SK-N-SH (cell line): ENCODE data around the gene PXMP4. TPM values are rescaled to one million over a fixed set of nuclear protein-coding genes. Genes with fewer than 3 reads are reported as not detected.

Source experiments
- CTCF ChIA-PET: fragments of 300-600, 350-600 bp; formaldehyde crosslinking; extraction: SDS; loops from one replicate; lab custom pipeline; 2021; lab: Yijun Ruan, JAX
- POLR2A ChIA-PET: fragments of 350-600 bp; sonication (Branson Sonifier 250); formaldehyde crosslinking; extraction: SDS; loops from one replicate; lab custom pipeline; 2020; ENCODE audit warnings: antibody characterized with exemption, inconsistent platforms; lab: Yijun Ruan, JAX
- DNase-seq: peaks from one replicate; pipeline ENCODE4 v3.0.0; 2012
- H2AFZ ChIP-seq: fragments of 200-600 bp; sonication (generic); 2 replicates; pipeline ENCODE4 v1.8.1; 2016; ENCODE audit warnings: antibody characterized with exemption, mild to moderate bottlenecking, low read depth
- H3F3A ChIP-seq: fragments of 200-600 bp; sonication (generic); replicated peaks from 2 replicates; pipeline ENCODE3; 2016; ENCODE audit warnings: antibody characterized with exemption, mild to moderate bottlenecking; ENCODE audit not compliant: insufficient read depth
- H3K27ac ChIP-seq, 2 experiments: fragments of 200-500 bp in 1 of 2; fragments of 200-600 bp in 1 of 2; sonication (Bioruptor generic) in 1 of 2; sonication (generic), shearing (Covaris generic) in 1 of 2; 2 replicates each; pipeline versions ENCODE4 v1.5.1 to v1.6.1; 2014 to 2016; ENCODE audit warnings: low read depth in 2 of 2, inconsistent platforms in 1 of 2, low read length in 1 of 2, mild to moderate bottlenecking in 1 of 2, mixed read lengths in 1 of 2
- H3K27me3 ChIP-seq: fragments of 200-600 bp; sonication (generic), shearing (Covaris generic); 2 replicates; pipeline ENCODE4 v1.6.1; 2016; ENCODE audit warnings: mixed run types; ENCODE audit not compliant: insufficient read depth
- H3K36me3 ChIP-seq, 2 experiments: fragments of 200-500 bp in 1 of 2; fragments of 200-600 bp in 1 of 2; sonication (Bioruptor generic) in 1 of 2; sonication (generic) in 1 of 2; replicated peaks in 1 of 2; 2 replicates each; pipeline versions ENCODE3 to v1.5.1; 2014 to 2016; ENCODE audit warnings: low read length in 1 of 2, mild to moderate bottlenecking in 1 of 2; ENCODE audit not compliant: insufficient read depth in 2 of 2, control insufficient read depth in 1 of 2
- H3K4me1 ChIP-seq, 2 experiments: fragments of 200-500 bp in 1 of 2; fragments of 200-600 bp in 1 of 2; sonication (Bioruptor generic) in 1 of 2; sonication (generic), shearing (Covaris generic) in 1 of 2; 2 replicates each; pipeline versions ENCODE4 v1.5.1 to v1.6.1; 2014 to 2016; ENCODE audit warnings: low read depth in 1 of 2, low read length in 1 of 2, mixed run types in 1 of 2; ENCODE audit not compliant: insufficient read depth in 2 of 2, control insufficient read depth in 1 of 2
- H3K4me2 ChIP-seq: fragments of 200-600 bp; sonication (generic), shearing (Covaris generic); 2 replicates; pipeline ENCODE4 v1.6.1; 2017; ENCODE audit warnings: mixed run types
- H3K4me3 ChIP-seq, 2 experiments: fragments of 200-500 bp in 1 of 2; fragments of 200-600 bp in 1 of 2; sonication (Bioruptor generic) in 1 of 2; sonication (generic), shearing (Covaris generic) in 1 of 2; 2 replicates each; pipeline versions ENCODE4 v1.5.1 to v1.8.1; 2014 to 2016; ENCODE audit warnings: low read depth in 2 of 2, inconsistent platforms in 1 of 2, low read length in 1 of 2, mild to moderate bottlenecking in 1 of 2, mixed read lengths in 1 of 2, moderate library complexity in 1 of 2
- H3K79me2 ChIP-seq: fragments of 200-600 bp; sonication (generic); 2 replicates; pipeline ENCODE4 v1.8.1; 2017; ENCODE audit warnings: mild to moderate bottlenecking; ENCODE audit not compliant: insufficient read depth
- H3K9ac ChIP-seq: fragments of 200-600 bp; sonication (generic); 2 replicates; pipeline ENCODE4 v1.6.1; 2017; ENCODE audit warnings: mixed run types
- H3K9me2 ChIP-seq: fragments of 200-600 bp; sonication (generic); 2 replicates; pipeline ENCODE4 v1.6.1; 2017; ENCODE audit warnings: mixed run types
- H3K9me3 ChIP-seq: fragments of 200-600 bp; sonication (generic); 2 replicates; pipeline ENCODE4 v1.6.1; 2017; ENCODE audit warnings: mixed run types, mild to moderate bottlenecking, moderate library complexity
- H4K20me1 ChIP-seq: fragments of 200-600 bp; sonication (generic); 2 replicates; pipeline ENCODE4 v1.6.1; 2017; ENCODE audit warnings: mild to moderate bottlenecking, mixed run types; ENCODE audit not compliant: insufficient read depth
- ELF1 ChIP-seq: IDR thresholded peaks from 2 replicates; pipeline ENCODE4 v1.4.0; 2012
- EZH2phosphoT487 ChIP-seq: fragments of 200-600 bp; sonication (generic); IDR thresholded peaks from 2 replicates; pipeline ENCODE4 v1.6.1; 2017; ENCODE audit warnings: low read depth, mixed run types, mild to moderate bottlenecking, antibody characterized with exemption, moderate library complexity, borderline replicate concordance
- GATA2 ChIP-seq: sonication (generic); formaldehyde crosslinking; IDR thresholded peaks from 2 replicates; pipeline ENCODE4 v1.5.0; 2020; ENCODE audit warnings: mild to moderate bottlenecking, missing genetic modification reagents
- MEF2A ChIP-seq: IDR thresholded peaks from 2 replicates; pipeline ENCODE4 v1.4.0; 2012; ENCODE audit warnings: low read depth, borderline replicate concordance
- MXI1 ChIP-seq: IDR thresholded peaks from 2 replicates; pipeline ENCODE4 v1.6.1; 2012; ENCODE audit warnings: mild to moderate bottlenecking, low read depth, low read length, improper control_type of control experiment
- NFIC ChIP-seq: IDR thresholded peaks from 2 replicates; pipeline ENCODE4 v1.4.0; 2012; ENCODE audit warnings: borderline replicate concordance
- PBX3 ChIP-seq: IDR thresholded peaks from 2 replicates; pipeline ENCODE4; 2012
- POLR2AphosphoS5 ChIP-seq: IDR thresholded peaks from 2 replicates; pipeline ENCODE4 v1.6.1; 2012; ENCODE audit warnings: low read depth, low read length
- RAD21 ChIP-seq: IDR thresholded peaks from 2 replicates; pipeline ENCODE4 v1.6.1; 2012; ENCODE audit warnings: mild to moderate bottlenecking, low read length
- REST ChIP-seq: IDR thresholded peaks from 2 replicates; pipeline ENCODE4 v1.6.1; 2012; ENCODE audit warnings: mild to moderate bottlenecking, low read depth, low read length, moderate library complexity
- RFX5 ChIP-seq: IDR thresholded peaks from 2 replicates; pipeline ENCODE4 v1.6.1; 2012; ENCODE audit warnings: mild to moderate bottlenecking, improper control_type of control experiment, low read length
- SIN3A ChIP-seq: IDR thresholded peaks from 2 replicates; pipeline ENCODE4 v1.6.1; 2012; ENCODE audit warnings: low read depth, mild to moderate bottlenecking, low read length, moderate library complexity, borderline replicate concordance
- TEAD4 ChIP-seq: IDR thresholded peaks from 2 replicates; pipeline ENCODE4 v1.4.0; 2012; ENCODE audit warnings: mild to moderate bottlenecking, borderline replicate concordance; ENCODE audit not compliant: insufficient read depth
- USF2 ChIP-seq: fragments of 150-350 bp; IDR thresholded peaks from 2 replicates; pipeline ENCODE4 v1.6.1; 2017; ENCODE audit warnings: antibody characterized with exemption, low read length, low read depth, borderline replicate concordance
- YY1 ChIP-seq: IDR thresholded peaks from 2 replicates; pipeline ENCODE4 v1.4.0; 2012; ENCODE audit warnings: low read depth, mild to moderate bottlenecking
- WGBS: methylation state at CpG from one replicate; pipeline ENCODE4 v1.1.6; 2017; ENCODE audit warnings: low lambda C conversion rate; 5-methylcytosine and 5-hydroxymethylcytosine counted together
- polyA plus RNA-seq, 3 experiments: library from polyadenylated mRNA; depleted of rRNA; stranded (reverse); fragments of >200 nt; gene quantifications; 2 replicates each; pipeline ENCODE4 v1.2.3, GENCODE V29; 2012
- TF ChIP-seq, protein P1 (sequence below): IDR thresholded peaks from 2 replicates; pipeline ENCODE4 v1.4.0; 2012; ENCODE audit warnings: low read depth, borderline replicate concordance
- TF ChIP-seq, protein P2 (sequence below): fragments of 200-600 bp; sonication (generic); IDR thresholded peaks from 2 replicates; pipeline ENCODE4 v1.6.1; 2017; ENCODE audit warnings: antibody characterized with exemption, mild to moderate bottlenecking, moderate library complexity

PXMP4 gene
- polyA plus RNA-seq, 1 of the 3 experiments (the other 2 are of a cell fraction): 5.6 TPM

DNA sequence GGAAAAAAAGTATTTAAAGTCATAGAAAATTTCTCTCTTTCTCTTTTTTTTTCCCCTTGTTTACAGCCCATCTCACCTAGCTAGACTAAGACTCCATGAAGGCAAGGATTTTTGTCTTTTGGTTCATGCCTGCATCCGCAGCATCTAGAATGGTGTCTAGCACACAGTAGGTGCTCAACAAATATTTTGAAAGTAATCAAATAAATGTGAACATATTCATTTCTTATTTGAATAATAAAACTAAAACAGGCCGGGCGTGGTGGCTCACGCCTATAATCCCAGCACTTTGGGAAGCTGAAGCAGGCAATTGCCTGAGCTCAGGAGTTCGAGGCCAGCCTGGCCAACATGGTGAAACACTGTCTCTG is 7.0 kb upstream of the PXMP4 start:
- ChIA-PET CTCF (interaction anchor here (2.0 kb wide), 1 partner anchor 60 kb away, joined by 6 read pairs; no protein-coding TSS in a partner anchor), POLR2A (no interaction called here)
- Histone ChIP-seq H4K20me1 (no peaks in the 10 kb centered on the region), H3K9me2 (no peaks in the 10 kb centered on the region), H3K27ac (no peak overlapping the region), H2AFZ (no peak overlapping the region), H3K9ac (no peak overlapping the region), H3F3A (peaks cover 3% of the 10 kb centered on the region), H3K9me3 (no peaks in the 10 kb centered on the region), H3K27me3 (no peaks in the 10 kb centered on the region), H3K4me3 (no peak overlapping the region), H3K4me2 (no peak overlapping the region), H3K36me3 (no peaks in the 10 kb centered on the region), H3K79me2 (no peaks in the 10 kb centered on the region), H3K4me1 (peaks cover 3 to 4% of the 10 kb centered on the region in 2 experiments; a peak in 1 of 4 replicates)
- DNase-seq: no peak
- WGBS: 86% methylated on average over 5 of the region's 5 CpGs
- TF ChIP-seq MXI1 (no peak), POLR2AphosphoS5 (no peak), EZH2phosphoT487 (no peak), ELF1 (no peak), USF2 (no peak), YY1 (no peak), TEAD4 (no peak), NFIC (no peak), GATA2 (CRISPR knock-in tag) (no peak), RFX5 (no peak), RAD21 (no peak), PBX3 (no peak)
- TF ChIP-seq, protein P1, sequence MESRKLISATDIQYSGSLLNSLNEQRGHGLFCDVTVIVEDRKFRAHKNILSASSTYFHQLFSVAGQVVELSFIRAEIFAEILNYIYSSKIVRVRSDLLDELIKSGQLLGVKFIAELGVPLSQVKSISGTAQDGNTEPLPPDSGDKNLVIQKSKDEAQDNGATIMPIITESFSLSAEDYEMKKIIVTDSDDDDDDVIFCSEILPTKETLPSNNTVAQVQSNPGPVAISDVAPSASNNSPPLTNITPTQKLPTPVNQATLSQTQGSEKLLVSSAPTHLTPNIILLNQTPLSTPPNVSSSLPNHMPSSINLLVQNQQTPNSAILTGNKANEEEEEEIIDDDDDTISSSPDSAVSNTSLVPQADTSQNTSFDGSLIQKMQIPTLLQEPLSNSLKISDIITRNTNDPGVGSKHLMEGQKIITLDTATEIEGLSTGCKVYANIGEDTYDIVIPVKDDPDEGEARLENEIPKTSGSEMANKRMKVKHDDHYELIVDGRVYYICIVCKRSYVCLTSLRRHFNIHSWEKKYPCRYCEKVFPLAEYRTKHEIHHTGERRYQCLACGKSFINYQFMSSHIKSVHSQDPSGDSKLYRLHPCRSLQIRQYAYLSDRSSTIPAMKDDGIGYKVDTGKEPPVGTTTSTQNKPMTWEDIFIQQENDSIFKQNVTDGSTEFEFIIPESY: no peak

DNA sequence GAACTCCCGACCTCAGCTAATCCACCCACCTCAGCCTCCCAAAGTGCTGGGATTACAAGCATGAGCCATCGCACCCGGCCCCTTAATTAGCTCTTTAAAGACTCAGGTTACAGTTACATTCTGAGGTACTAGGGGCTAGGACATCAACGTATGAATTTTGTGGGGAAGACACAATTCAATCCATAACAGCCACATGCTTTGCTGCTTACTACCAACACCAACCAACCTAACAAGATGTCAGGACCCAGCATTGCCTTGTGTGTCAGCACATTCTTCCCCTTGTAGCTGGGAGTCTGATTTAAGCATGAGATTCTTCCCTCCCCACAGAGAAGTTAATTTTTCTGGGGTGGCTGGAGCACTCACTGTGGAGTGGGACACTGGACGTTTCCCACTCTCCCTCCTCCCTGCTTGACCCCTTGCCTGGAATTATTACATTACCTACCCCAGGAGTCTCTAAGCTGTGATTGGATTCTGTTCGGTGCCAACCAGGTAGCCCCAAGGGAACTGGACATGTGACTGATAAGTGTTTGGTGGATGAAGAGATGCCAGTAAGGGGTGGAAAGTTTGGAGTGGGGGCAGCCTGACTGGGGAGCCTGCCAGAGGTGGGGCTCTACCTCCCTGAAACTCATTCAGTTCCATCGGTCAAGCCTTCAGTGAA is 5.6 kb upstream of the PXMP4 start:
- CTCF ChIA-PET: interaction anchor here (1.1 to 2.0 kb wide), 2 partner anchors 30 to 58 kb away, joined by 4 to 6 read pairs; no protein-coding TSS in a partner anchor
- Histone ChIP-seq H3K4me3 (no peak overlapping the region), H4K20me1 (no peaks in the 10 kb centered on the region), H3K4me2 (no peak overlapping the region), H3K27ac (no peak overlapping the region), H2AFZ (no peak overlapping the region), H3K9me3 (no peaks in the 10 kb centered on the region), H3K9me2 (no peaks in the 10 kb centered on the region), H3K36me3 (no peaks in the 10 kb centered on the region), H3K79me2 (no peaks in the 10 kb centered on the region), H3F3A (no peaks in the 10 kb centered on the region), H3K4me1 (no peaks in the 10 kb centered on the region; a peak in 1 of 4 replicates), H3K27me3 (no peaks in the 10 kb centered on the region), H3K9ac (no peak overlapping the region)
- WGBS: 68% methylated on average over 7 of the region's 7 CpGs
- POLR2A ChIA-PET: no interaction called here
- no peak for TF ChIP-seq SIN3A
- TF ChIP-seq, protein P2, sequence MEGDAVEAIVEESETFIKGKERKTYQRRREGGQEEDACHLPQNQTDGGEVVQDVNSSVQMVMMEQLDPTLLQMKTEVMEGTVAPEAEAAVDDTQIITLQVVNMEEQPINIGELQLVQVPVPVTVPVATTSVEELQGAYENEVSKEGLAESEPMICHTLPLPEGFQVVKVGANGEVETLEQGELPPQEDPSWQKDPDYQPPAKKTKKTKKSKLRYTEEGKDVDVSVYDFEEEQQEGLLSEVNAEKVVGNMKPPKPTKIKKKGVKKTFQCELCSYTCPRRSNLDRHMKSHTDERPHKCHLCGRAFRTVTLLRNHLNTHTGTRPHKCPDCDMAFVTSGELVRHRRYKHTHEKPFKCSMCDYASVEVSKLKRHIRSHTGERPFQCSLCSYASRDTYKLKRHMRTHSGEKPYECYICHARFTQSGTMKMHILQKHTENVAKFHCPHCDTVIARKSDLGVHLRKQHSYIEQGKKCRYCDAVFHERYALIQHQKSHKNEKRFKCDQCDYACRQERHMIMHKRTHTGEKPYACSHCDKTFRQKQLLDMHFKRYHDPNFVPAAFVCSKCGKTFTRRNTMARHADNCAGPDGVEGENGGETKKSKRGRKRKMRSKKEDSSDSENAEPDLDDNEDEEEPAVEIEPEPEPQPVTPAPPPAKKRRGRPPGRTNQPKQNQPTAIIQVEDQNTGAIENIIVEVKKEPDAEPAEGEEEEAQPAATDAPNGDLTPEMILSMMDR: no peak
- no peak for TF ChIP-seq POLR2AphosphoS5
- TF ChIP-seq GATA2 (CRISPR knock-in tag): no peak
- TF ChIP-seq MEF2A: no peak
- TF ChIP-seq REST: no peak
- DNase-seq: no peak
